Measurements from ENCODE around the gene MACIR.

Gene MACIR

DNA sequence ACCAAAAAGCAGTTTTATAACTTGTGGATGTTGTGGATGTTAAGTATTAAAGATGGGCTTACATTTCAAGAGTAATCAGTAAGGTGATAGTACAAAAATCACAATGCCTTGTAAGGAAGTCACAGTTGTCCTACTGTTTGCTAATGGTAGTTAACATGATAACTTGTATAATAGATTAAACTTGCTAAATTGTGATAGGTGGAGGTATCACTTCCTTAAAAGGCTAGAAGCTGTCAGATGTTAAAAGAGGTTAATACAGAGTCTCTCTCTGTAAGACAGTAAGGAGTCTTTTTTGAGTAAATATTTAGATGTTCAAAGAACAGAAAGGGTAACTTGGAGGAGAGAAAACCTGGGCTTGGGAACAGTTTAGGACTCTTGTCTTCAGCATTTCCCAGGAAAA is 14.2 kb upstream of the MACIR start:
- DNase-seq (ENCODE audit: insufficient read length, low spot score) (no peak), FAIRE-seq (no peak)

DNA sequence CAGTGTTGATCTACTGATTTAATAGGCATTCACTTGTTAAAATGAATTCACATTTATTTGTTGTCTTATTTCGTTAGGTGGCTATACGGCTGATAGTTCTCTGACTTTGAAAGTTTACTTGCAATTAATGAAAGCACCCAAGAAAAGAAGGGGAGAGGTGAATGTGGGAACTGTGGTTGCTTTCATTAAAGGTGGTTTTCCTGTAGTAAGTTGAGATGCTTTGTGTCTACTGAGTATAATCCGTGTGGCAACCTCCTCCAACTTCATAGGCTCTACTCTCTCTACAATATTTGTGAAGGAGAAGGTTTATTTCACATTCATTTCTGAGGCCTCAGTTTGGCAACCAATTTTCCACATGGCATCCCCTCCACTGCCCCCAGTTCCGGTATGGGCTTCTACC is 12.8 kb upstream of the MACIR start:
- no peak for FAIRE-seq

DNA sequence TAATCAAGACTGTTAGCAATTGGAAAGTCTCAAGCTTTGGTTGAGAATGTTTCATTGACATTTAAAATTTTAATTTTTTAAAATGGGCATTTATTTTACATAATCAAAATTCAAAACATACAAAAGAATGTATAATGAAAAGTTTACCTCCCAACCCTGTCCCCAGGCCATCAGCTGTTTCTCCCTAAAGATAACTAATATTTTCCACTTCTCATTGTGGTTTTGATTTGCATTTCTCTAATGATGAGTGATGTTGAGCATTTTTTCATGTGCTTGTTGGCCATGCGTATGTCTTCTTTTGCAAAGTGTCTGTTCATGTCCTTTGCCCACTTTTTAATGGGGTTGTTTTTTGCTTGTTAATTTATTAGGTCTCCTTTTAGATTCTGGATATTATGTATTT is 11.4 kb upstream of the MACIR start:
- FAIRE-seq, result no peak
- no peak for DNase-seq (ENCODE audit: insufficient read length, low spot score)

More for the DNA sequence above, 12.8 kb upstream of the MACIR start:
- DNase-seq (ENCODE audit: insufficient read length, low spot score), result no peak

DNA sequence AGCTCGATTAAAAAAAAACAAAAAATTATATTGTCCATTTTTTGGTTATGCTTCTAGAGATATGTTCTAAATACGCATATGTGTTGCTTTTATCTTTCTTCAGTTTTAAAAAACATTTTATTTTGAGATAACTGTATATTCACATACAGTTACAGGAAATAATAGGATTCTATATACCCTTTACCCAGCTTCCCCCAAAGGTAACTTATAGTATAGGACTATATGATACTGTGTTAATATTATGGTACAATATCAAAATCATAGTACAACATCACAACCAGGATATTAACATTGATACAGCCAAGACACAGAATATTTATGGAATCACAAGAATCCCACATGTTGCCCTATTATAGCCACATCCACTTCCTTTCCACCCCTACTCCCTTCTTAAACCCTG is 9.5 kb upstream of the MACIR start:
- FAIRE-seq (no peak), DNase-seq (ENCODE audit: insufficient read length, low spot score) (no peak)

DNA sequence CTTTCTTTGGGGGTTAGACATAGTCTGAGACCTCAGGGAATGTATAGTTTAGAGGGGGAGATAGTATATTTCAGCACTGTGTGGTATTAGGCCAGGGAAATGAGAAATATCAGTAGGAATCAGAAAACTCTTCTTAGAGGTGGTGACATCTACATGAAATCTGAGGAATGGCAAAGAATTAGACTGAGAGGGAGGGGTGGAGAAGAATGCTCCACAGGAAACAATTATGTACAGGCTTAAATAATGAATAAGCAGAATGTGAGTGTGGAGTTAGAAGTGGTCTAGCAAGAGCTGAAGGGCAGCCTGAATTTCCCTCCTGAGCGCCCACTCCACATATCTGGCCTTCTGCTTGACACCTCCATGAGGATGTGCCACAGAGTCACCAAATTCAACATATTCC is 3.6 kb upstream of the MACIR start:
- DNase-seq (ENCODE audit: insufficient read length, low spot score) (no peak), FAIRE-seq (no peak)

DNA sequence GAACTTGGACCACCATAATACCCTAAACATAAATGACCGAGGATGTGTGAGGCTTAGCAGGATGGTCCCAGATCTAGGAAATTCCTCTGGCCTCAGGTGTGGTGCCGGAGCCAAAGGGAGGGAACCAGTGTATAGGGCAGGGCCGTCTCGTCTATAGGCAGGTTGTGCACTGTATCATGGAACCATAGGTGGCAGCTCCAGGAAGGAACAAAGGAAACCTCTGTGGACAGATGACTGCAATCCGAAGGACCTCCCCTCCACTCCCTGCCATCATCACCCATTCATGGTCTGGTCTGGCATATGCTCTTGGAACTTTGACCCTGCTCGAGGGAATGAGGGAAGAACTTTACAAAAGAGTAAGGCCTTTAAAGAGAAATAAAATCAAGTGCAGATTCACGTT is 2.9 kb upstream of the MACIR start:
- DNase-seq (ENCODE audit: insufficient read length, low spot score) (no peak), FAIRE-seq (no peak)

DNA sequence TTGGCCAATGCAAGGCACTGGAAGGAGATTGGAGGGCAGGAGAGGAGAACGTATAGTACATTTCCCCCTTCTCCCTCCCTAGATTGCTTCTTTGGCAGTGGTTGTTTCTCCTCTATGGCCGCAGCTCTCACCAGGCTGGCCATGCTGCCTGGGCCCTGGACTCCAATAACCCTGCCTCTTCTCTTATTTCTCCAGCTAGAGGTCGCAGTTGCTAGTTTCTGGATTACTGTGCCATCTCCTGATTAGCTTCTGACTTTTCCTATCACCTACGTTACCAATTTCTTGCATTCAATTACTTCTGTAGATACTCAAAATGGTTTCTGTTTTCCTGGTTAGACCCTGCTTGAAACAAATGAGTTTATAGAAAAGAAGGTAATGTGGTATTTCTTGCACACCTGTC is 2.4 kb upstream of the MACIR start:
- no peak for FAIRE-seq
- no peak for DNase-seq (ENCODE audit: insufficient read length, low spot score)

DNA sequence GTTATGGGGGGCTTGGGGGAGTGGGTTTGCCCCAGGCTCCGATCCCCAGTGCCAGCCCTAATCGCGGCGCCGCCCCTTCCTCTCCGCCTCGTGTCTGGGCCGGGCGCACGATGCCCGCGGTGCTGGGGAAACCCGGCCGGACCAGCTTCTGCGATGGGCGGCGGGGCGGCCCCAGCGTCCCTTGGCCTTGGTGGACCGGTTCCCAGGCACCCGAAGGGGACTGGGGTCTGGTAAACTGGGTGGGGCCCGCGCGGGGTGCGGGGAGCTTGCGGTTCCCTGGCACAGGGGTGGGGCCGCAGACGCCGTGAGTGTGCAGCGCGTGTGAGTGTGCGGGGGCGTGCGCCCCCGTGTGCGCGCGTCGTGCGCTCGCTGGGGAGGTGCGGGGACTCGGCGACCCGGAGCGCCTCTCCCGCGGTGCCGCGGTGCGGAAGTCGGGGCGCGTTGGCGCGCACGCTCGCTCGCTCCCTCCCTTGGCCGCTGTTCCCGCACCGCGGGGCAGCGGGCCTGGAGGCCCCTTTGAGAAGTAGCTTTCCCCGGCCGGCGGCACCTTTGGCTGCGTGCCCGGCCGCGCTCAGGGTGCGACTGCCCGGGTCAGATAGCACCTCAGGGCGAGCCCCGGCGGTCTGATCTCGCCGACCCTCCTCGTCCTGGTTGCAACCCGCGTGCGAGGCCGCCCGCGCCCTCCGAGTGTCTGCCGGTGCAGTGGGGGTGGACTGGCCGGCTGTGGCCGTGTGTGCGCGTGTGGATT is 568 bp downstream of the MACIR start:
- DNase-seq (ENCODE audit: insufficient read length, low spot score) (peak; percentile 4), FAIRE-seq (no peak)

DNA sequence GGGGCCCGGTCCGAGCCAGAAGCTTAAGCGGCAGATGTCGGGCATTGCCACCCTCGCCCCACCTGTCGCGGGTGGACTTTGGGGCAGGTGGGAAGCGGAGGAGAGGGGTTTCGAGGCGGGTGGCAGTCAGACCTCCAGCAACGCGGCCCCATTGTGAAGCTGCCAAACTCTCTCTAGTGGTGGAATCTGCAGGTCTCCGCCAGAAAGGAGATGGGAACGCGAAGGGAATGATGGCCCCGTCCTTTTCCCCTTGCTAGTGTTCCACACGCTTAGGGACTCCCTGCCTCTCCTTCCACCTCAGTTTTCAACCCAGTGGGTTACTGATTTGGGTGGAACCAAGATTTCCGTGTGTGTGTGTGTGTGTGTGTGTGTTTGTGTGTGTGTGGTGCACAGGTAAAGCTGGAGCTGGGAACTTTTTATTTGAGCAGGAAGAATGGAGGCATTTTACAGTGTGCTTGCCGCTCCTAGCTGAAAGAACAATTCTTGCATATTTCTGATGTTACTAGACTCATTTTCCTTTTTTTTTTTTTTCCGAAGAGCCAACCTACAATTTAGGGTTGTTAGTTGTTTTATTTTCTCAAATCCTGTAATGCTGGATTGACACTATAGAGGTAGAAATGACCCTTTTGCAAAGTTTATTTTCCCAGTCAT is 1.3 kb downstream of the MACIR start:
- FAIRE-seq (peak; percentile 86), DNase-seq (ENCODE audit: insufficient read length, low spot score) (no peak)

DNA sequence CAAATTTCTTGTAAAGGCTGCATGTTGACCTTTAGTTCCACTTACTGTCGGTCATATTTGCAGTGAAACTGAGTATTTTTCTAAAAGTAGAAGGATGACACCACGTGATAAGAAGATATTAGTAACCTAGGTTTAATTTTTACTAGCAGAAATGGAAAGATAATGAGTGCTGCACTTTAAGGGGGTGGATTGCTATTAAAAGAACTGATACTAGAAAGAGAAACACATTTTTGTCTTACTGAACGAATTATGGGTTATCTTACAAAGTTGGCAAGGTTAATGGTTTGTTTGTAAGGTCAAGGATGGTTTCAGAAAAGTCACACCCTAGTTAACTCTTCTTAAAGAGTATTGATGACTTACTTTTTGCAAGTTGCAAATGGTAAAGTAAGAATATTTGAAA is 2.4 kb downstream of the MACIR start:
- DNase-seq (ENCODE audit: insufficient read length, low spot score) (peak; percentile 14), FAIRE-seq (peak; percentile 93)

DNA sequence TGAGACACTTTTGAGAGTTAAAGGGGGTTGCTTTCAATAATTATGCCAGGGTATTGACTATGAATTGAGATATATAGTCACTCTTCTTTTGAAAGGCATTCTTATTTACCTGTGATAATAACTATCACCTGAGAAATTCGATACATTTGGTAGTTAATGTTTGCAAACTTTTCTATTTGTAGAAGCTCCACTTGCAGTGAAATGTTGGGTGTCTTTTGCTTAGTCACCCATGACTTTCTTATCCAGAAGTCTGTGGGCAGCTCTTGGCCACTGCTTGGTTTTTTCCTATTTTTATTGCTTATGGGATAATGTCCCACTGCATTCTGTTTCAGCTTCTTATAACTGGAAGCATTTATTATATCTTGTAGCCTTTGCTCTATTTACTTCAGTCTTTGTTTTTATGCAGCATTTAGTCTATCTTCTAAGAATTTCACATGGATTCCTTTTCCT is 3.9 kb downstream of the MACIR start:
- FAIRE-seq (no peak), DNase-seq (ENCODE audit: insufficient read length, low spot score) (no peak)

DNA sequence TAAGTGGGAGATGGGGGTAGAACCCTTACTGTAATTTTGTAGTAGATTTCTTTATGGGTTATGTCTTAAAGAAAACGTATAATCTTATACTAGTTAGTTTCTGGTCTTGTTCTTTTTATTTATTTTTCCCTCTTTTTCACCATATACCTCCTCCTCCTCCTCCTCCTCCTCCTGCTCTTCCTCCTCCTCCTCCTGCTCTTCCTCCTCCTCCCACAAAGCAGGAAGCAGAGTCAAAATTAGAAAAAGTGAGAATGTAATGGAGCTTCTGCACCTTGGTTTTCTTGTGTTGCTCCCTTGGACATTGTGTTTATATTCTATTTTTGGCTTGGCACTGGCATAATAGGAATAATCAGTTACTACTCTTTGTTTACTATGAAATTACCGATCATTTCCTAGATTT is 4.5 kb downstream of the MACIR start:
- FAIRE-seq, result no peak

DNA sequence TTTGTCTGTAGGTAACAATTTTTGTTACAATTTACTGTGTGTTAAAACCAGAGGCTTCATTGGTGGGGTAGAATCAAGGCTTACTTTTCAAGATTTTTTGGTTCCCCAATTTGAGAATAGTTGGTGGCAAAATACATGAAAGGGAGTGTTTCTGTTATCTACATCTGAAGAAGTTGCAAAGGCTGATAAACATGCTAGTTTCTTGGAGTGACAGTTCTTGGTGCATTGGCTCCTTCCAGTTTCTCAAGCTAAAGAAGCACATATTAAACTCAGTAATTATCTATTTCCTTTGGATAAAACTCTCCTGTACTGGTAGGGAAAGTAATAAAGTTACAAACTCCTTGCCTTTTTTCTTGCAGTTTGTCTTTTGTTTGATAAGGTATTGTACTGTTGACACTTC is 5.9 kb downstream of the MACIR start:
- DNase-seq (ENCODE audit: insufficient read length, low spot score) (no peak), FAIRE-seq (no peak)

More for the DNA sequence above, 4.5 kb downstream of the MACIR start:
- no peak for DNase-seq (ENCODE audit: insufficient read length, low spot score)

DNA sequence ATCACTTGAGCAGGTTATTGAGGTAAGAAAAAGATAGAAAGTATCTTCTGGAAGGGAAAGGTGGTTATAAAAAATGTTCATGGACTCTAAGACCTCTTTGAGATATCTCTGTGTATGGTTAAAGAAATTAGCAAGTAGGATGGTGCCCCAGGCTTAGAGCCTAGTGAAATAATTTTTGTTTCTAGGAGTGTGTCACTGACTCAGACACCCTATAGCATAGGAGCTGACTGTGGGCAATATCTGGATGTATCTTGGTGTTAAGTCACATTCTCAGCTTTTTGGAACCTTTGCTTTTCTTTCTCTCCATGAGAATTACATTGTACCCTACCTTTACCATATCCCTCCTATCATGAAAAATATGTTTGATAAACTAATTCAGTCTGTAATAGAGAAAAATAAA is 12.0 kb downstream of the MACIR start:
- peak; percentile 45 for FAIRE-seq
- DNase-seq (ENCODE audit: insufficient read length, low spot score), result no peak

DNA sequence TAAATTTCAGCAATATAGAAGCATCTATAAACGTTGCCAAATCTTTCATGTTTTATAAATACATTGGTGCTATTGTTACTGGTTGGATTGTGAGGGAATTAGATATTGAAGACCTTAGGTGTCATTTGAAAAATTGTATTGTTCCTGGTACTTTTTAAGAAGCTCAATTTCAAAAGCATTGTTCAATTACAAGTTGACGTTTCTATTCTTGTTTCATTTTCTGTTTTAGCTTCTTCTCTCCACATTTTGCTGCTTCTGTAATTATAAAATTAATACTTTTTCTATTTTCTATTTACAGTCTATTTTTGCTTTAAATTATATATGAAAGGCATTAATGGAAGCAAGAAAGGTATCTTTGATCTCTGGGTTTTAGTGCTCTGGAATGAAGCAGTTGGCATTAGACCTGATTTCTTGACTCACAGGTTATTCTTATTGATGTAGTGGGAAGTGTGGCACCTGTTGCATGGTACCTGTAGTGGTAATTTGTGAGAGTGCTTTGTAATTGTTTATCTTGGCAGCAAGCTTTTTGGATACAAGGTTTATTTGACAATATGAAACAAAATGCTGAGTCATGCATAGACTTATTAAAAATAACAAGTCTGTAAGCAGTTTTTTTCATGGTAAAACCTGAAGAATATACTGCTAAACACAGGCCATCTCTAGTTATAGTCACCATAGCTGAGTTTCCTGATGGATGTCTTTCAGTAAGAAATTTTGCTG is 13.2 kb downstream of the MACIR start:
- FAIRE-seq (peak; percentile 58), DNase-seq (ENCODE audit: insufficient read length, low spot score) (no peak)

DNA sequence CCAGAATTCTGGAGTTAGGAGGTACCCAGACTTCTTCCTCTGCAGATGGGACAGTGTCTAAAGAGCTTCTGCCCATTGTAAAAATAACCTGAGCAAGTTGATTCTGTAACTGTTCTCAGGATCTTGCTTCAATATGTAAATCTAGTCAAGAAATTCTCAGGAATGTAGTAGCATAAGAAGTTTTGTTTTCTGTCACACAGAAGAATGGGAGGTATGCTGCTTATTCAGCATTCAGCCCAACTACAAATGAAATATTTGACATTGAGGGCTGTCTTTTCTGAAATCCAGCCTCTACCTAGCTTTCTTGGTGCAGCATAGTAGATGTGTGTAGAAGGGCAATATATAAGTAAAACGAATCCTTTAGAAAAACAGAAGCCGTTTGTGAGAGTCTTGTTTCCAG is 13.8 kb downstream of the MACIR start:
- FAIRE-seq (no peak), DNase-seq (ENCODE audit: insufficient read length, low spot score) (no peak)

DNA sequence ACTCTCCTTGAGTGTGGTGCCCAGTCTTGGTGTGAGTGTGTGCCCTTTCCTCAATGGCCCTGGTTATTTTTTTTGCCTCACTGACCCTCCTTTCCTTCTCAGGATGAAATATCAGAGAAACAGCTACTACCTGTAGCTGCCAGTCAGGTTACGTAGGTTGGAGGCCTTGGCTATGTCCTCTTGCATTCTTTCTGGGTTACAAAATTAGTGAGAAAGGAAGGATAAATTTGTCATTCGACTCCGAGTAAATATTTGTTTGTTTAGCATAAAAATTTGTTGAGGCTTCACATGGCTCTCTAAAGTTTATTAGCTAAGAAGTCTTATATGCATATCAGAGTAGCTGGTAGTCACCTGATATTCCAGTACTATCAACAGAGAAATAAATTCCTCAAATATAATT is 15.4 kb downstream of the MACIR start:
- FAIRE-seq (no peak), DNase-seq (ENCODE audit: insufficient read length, low spot score) (no peak)

DNA sequence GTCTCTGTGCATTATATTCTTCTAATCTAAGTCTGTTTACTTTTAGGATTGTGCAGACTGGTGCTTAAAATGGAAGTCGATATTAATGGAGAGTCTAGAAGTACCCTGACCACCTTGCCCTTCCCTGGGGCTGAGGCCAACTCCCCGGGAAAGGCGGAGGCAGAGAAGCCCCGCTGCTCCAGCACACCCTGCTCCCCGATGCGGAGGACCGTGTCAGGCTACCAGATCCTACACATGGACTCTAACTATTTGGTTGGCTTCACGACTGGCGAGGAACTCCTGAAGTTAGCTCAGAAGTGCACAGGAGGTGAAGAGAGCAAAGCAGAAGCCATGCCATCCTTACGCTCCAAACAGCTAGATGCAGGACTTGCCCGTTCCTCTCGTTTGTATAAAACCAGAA is 17.3 kb downstream of the MACIR start:
- FAIRE-seq (no peak), DNase-seq (ENCODE audit: insufficient read length, low spot score) (no peak)

DNA sequence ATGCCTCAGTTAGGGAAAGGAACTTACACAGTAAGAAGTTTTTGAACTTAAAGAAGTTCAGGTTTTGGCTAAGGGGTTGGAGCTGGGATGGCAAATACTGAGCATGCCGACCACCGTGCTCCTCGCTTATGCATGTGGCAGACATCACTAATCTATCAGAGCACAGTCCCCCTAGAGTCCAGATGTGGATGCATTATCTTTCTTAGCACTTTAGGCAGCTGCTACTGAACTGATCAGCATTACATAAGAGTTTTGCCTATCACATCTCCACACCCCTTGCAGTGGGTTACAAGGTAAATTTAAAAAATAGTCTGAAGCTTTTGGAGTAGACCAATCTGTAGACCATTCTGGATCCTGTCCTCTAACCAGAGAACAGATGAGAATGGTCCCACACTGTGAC is 22.4 kb downstream of the MACIR start:
- DNase-seq (ENCODE audit: insufficient read length, low spot score) (no peak), FAIRE-seq (no peak)

DNA sequence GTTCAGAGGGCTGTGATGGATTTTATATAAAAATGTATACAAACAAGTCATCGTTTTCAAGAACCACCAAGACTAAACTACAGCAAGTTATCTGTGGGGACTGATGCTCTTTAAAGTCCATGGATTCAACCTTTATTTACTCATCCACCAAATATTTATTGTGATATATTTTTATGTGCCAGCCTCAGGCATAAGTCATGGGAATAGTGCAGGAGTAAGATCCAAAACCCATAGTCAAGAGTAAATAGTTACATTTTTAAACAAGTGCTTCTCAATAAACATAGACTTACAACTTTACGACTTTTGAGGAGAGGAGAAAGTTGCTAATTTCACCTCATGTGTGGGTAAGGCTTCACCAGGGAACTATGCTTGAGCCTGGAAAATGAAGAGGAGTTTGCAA is 24.6 kb downstream of the MACIR start:
- no peak for FAIRE-seq
- no peak for DNase-seq (ENCODE audit: insufficient read length, low spot score)

DNA sequence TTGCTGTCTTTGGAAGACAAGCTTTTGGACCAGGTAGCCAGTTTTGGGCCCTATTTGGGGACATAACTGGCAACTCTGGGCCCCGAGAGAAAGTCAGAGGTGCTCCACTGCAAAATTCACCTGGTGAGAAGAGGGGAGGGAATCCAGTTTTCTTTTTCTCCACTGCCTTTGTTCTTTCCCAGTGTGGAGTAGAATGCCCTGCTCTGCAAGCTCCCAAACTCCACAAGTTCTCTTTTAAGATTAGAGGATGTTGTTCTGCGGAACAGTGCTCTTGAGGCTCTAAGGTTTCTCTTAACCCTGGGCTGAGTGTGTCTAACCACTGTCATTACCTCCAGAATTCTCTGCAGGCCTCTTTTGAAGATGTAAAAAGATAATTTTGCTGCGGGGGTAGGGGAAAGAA is 25.3 kb downstream of the MACIR start:
- DNase-seq (ENCODE audit: insufficient read length, low spot score) (no peak), FAIRE-seq (no peak)

DNA sequence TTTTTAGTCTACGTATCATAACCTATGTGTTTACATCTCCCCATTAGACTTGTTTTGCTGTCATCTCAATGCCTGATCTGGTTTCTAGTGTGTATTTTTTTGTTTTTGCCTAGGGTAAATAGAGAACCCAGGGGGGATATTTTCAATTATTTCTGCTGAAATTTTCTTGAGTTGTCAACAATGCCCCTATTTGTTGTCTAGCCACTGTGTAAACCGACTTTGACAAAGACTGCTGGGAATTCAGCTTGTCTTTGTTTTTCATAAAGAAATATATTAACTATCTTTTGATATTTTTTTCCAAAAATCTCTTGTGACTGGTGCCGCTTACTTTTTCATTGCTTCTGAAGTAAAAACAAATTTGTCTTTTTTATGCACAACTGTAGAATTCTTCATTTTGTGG is 28.1 kb downstream of the MACIR start:
- DNase-seq (ENCODE audit: insufficient read length, low spot score) (no peak), FAIRE-seq (no peak)

Data from GM19239 (cell line).